ENCODE data around the gene LRRC8B. TPM values are rescaled to one million over a fixed set of nuclear protein-coding genes. Genes with fewer than 3 reads are reported as not detected.

Gene LRRC8B
- total RNA-seq: 0.58 and 1.4 TPM in 2 replicates

GRCh38 chr1:89524369-89525168 lies at the start of gene LRRC8B:
Gene LRRC8B (plus strand): TSS chr1:89524829. CDS start chr1:89582651, 57,822 bp downstream.

GRCh38 chr1:89632657-89633247 lies 108.1 kb downstream of the LRRC8B start, which contains the start of gene LRRC8C:
Gene LRRC8C (plus strand): TSS chr1:89633120. CDS start chr1:89686474, 53,354 bp downstream.

Other genes starting within 250 kb of the LRRC8B start
- gene GBP6, start 160.8 kb upstream of the LRRC8B start, total RNA-seq: not detected in 2 replicates
- gene LRRC8C, start 108.3 kb downstream of the LRRC8B start, total RNA-seq: 5.4 and 6.5 TPM in 2 replicates